Retinal pigment epithelial cell (primary cell): ENCODE results near the gene TMPRSS11E.
"Not testable (repeated sequence)": the region's sequence is repeated elsewhere in the genome, so short reads cannot be mapped to it uniquely, and the experiment has no call there.

Source experiments
- DNase-seq: peaks from one replicate; pipeline ENCODE4 v3.0.0-alpha.2; 2010; ENCODE audit warnings: low read depth
- H3K4me3 ChIP-seq: 2 replicates; pipeline ENCODE4 v1.5.1; 2011; ENCODE audit warnings: mild to moderate bottlenecking, low read length, control low read depth, moderate library complexity
- TF ChIP-seq, protein P1 (sequence below): conservative IDR thresholded peaks from 2 replicates; pipeline ENCODE4 v1.5.1; 2011; ENCODE audit warnings: low read depth, low read length, control low read depth, inconsistent platforms

Gene TMPRSS11E

DNA sequence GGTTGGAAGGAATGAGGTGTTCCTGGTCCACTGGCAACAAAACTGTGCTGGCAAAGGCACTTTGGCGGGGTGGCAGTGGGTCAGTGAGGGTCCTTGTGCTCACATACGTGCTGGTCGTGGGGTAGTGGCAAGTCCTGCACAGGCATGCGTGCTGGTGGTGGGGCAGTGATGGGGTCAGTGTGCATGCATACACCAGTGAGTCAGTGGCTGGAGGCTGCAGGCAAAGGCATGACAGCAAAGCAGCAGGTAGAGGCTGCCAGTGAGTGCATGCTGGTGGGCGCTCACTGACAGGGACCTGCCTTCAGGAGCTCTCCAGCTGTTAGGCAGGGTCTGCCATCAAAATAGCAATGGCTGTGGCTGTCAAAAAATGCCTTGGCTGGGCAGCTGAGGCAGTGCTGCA is 42.1 kb downstream of the TMPRSS11E start:
- no peak for DNase-seq
- H3K4me3 ChIP-seq, result no peak overlapping the region

DNA sequence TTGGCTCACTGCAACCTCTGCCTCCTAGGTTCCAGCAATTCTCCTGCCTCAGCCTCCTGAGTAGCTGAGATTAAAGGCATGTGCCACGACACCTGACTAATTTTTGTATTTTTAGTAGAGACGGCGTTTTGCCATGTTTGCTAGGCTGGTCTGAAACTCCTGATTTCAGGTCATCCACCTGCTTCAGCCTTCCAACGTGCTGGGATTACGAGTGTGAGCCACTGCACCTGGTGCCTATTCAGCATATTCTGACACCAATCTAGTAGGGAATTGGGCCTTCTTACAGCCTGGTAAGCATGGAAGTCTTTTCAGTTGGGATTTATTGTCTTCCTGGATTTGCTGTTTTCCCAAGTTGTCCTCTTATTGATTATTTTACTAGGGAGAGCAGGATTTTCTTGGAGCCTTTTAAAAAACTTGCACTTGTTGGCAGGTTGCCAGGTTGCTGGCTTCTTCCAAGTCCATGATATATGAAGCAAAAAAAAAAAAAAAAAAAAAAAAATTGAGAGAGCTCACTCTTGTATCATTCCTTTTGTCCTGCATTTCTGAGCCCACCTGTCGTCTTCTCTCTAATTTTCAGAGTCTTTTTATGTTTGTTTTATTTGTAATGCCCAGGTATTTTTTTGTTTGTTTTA is 43.7 kb downstream of the TMPRSS11E start:
- no peak for DNase-seq
- TF ChIP-seq, protein P1, sequence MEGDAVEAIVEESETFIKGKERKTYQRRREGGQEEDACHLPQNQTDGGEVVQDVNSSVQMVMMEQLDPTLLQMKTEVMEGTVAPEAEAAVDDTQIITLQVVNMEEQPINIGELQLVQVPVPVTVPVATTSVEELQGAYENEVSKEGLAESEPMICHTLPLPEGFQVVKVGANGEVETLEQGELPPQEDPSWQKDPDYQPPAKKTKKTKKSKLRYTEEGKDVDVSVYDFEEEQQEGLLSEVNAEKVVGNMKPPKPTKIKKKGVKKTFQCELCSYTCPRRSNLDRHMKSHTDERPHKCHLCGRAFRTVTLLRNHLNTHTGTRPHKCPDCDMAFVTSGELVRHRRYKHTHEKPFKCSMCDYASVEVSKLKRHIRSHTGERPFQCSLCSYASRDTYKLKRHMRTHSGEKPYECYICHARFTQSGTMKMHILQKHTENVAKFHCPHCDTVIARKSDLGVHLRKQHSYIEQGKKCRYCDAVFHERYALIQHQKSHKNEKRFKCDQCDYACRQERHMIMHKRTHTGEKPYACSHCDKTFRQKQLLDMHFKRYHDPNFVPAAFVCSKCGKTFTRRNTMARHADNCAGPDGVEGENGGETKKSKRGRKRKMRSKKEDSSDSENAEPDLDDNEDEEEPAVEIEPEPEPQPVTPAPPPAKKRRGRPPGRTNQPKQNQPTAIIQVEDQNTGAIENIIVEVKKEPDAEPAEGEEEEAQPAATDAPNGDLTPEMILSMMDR, result no peak
- H3K4me3 ChIP-seq, result no peak overlapping the region

More for the DNA sequence above, 42.1 kb downstream of the TMPRSS11E start:
- TF ChIP-seq, protein P1, result no peak

DNA sequence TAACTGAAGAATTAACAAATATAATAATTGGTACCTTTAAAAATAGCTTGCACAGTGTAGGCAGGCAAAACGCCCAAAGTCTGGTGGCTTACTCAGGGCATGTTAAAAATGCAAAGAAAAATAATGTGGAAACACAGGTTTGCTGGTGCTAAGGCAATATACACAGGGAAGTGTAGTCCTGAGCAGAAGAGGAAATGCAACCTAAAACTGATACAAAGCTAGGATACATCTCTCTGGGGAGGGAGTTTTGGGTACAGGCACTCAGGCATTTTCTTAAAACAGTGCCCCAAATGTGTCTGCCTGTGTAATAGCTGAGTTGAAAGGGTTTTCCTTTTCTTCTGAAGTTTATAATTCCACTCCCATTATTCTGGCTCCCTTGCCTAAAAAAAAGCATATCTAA is 47.4 kb downstream of the TMPRSS11E start:
- no peak for DNase-seq
- TF ChIP-seq, protein P1, result no peak
- no peak overlapping the region for H3K4me3 ChIP-seq

DNA sequence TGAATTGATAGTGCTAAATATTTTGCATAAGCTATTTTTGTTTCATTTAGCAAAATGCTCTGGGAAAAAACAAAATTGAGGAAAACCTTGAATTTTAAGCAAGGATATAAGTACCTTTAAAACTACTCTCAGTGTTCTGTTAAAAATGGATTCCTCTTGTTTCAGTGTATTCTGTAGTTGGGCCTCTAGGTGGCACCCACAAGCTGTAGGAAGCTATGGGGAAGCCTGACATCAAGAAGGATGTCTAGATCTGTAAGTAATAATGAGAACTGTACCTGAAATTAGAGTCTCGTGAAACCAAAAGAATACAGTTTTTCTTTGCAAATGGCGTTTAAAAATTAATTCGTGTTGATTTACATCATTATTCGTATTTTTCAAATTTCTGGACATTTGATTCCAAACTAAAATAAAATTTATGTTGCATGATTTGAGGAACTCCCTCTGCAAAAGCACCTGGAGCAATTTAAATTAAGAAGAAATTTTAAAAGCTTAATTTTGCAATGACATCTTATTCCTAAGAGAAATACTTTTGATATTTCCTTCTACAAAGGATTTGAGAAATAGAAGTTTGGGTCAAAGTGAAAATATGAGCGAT is 51.2 kb downstream of the TMPRSS11E start:
- H3K4me3 ChIP-seq, result no peak overlapping the region
- TF ChIP-seq, protein P1, result peak; percentile 89
- peak; percentile 30 for DNase-seq

DNA sequence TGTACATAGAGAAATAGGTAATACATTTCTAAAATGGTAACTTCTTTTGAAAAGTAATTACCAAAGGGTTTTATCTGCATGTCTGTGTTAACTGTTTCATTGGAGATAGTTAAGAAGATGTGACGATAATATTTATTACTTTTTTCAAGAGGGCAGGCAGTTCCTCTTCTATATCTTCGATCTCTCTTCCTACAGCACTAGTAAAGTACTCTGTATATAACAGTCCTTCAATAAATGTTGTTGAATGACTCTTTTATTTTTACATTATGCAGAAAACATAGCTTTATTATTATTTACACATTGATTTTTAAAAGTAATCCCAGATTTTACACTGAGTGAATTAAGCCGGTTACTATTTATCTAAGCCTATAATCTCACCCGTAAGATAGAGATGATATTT is 51.8 kb downstream of the TMPRSS11E start:
- TF ChIP-seq, protein P1, result no peak
- no peak for DNase-seq
- no peak overlapping the region for H3K4me3 ChIP-seq

DNA sequence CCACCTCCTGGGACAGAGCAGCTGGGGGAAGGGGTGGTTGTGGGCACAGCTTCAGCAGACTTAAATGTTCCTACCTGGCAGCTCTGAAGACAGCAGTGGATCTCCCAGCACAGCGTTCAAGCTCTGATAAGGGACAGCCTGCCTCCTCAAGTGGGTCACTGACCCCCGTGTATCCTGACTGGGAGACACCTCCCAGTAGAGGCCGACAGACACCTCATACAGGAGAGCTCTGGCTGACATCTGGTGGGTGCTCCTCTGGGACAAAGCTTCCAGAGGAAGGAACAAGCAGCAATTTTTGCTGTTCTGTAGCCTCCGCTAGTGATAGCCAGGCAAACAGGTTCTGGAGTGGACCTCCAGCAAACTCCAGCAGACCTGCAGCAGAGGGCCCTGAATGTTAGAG is 56.2 kb downstream of the TMPRSS11E start:
- not testable (repeated sequence) for DNase-seq, H3K4me3 ChIP-seq

DNA sequence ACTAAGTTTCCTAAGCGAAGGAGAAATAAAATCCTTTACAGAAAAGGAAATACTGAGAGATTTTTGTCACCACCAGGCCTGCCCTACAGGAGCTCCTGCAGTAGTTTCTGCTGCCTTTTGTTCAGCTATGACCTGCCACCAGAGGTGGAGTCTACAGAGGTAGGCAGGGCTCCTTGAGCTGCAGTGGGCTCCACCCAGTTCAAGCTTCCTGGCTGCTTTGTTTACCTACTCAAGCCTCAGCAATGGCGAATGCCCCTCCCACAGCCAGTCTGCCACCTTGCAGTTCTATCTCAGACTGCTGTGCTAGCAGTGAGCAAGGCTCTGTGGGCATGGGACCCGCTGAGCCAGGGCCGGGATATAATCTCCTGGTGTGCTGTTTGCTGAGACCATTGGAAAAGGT is 57.6 kb downstream of the TMPRSS11E start:
- DNase-seq, H3K4me3 ChIP-seq: not testable (repeated sequence)

DNA sequence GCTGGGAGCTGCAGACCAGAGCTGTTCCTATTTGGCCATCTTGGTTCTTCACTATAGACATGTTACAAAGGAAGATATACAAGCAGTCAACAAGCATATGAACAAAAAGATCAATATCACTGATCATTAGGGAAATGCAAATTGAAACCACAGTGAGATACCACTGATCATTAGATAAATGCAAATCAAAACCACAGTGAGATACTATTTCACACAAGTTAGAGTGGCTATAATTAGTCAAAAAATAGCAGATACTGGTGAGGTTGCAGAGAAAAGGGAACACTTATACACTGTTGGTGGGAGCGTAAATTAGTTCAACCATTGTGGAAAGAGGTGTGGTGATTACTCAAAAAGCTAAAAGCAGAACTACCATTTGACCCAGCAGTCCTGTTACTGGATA is 58.2 kb downstream of the TMPRSS11E start:
- DNase-seq, H3K4me3 ChIP-seq: not testable (repeated sequence)

DNA sequence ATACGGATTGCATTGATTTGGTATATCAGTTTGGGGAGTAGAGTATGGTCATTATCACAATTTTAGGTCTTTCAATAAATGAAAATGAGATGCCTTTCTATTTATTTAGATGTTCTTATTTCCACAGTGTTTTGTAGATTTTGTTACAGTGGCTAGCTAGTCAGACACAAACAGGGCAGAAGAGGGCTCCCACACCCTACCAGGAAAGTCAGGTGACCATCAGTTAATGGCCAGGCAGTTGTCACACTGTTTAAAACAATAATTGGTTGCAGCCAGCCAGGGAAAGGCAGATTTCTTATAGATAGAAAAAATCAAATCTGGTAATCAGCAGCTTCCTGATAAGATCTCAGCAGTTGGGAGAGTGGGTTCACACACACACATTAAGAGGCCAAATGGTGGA is 71.6 kb downstream of the TMPRSS11E start:
- no peak overlapping the region for H3K4me3 ChIP-seq

More for the DNA sequence above, 71.6 kb downstream of the TMPRSS11E start:
- TF ChIP-seq, protein P1, result no peak
- no peak for DNase-seq
